Measurements from ENCODE around the gene POMP.
A peak's percentile ranks its signal among the peaks of the same experiment; 100 is the strongest.
"Not testable (repeated sequence)": the region's sequence is repeated elsewhere in the genome, so short reads cannot be mapped to it uniquely, and the experiment has no call there.

POMP gene

GRCh38 chr13:28637714-28638355 lies 21.1 kb upstream of the POMP start:
- no peak for DNase-seq (ENCODE audit: low read depth)

DNA sequence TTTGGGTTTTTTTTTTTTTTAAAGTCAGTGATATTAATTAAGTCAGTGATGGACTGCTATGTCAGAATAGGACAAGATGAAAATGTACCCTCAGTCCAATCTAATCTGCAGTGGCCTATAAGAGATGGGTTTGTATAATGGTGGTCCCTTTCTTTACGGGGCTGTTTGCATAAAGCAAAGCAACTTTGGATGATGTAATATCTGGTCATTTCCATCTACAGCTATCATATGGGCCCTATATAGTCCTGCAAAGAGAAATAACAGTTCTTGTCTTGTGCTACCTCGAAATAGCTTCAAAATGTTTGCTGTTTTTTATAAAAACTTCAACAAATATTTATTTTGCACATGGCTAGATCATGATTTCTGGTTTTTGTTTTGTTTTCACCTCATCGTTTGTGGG lies 20.2 kb upstream of the POMP start:
- no peak for DNase-seq (ENCODE audit: low read depth)

- DNase-seq (ENCODE audit: low read depth): no peak
These were observed 17.9 kb upstream of the POMP start for GRCh38 chr13:28640861-28641599.

DNA sequence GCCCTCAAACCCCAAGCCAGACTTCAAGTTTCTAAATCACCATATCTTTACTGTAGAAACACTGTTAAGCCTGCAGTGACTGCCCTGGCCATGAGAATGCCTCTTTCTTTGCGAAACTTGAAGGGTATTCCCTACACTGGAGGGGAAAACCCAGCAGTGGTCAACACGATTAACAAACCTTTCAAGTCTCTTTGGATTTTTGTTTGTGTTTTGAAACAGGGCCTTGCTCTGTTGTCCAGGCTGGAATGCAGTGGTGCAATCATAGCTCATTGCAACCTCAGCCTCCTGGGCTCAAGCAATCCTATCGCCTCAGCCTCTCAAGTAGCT lies 17.4 kb upstream of the POMP start:
- DNase-seq (ENCODE audit: low read depth): peak; percentile 35

DNA sequence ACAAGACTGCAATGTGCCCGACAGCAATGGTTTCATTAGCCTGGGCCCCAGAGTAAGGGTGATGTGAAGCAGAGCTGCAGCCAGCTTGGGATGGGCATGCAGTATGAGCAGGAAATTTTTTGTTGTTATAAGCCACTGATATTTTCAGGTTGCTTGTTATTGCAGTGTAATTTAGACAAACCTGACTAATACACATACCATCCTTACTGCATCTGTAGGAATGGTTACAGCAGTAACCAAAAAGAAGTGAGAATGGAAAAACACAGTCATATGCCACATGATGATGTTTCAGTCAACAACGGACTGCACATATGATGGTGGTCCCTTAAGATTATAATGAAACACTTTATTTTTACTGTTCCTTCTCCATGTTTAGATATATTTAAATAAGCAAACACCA lies 8.6 kb upstream of the POMP start:
- peak; percentile 49 for DNase-seq (ENCODE audit: low read depth)

DNA sequence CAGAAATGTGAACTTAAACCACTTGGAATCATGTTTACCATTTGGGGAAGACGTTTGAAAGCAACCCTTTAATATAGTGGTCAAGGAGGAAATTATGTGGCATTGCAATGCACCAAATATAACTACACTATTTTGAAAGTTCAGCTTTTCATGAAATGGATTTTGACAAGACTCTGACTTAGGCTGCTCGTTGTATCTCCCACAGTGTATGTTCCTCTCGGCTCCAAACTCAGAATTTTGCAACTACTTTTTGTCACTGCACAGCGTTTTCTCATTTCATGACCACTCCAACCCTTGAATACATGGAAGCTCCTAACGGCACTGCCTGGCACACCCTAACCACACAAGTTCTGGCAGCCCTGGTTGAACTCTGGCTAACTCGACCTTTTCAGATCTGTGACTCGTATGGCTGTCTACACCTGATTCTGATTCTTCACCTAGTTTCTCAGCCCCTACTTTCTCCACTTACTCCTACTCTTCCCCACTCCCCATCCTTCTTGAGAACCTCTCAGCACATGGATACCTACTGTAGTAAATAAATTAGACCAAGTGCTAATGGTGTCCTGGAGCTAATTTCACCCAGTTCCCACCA lies 7.0 kb upstream of the POMP start:
- no peak for DNase-seq (ENCODE audit: low read depth)

DNA sequence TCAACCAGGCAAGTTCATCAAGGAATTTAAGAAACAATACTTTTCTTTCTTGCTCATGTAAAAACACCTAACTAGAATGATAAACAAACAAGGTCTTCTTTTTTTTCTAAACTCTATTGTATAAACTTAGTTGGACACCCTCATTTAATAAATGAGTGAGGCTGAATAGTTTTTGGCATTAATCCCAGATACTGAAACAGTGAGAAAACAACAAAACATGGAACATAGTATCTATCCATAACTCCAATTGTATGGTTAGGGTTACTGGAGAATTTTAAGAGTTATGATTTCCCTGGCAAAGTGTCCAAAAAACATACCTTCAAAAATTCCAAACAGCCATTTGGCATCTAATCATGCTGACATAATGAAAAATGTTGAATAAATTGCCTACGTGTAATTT lies 5.8 kb upstream of the POMP start:
- no peak for DNase-seq (ENCODE audit: low read depth)

GRCh38 chr13:28654276-28654675 lies 4.7 kb upstream of the POMP start:
- peak; percentile 74 for DNase-seq (ENCODE audit: low read depth)

GRCh38 chr13:28655561-28655960 lies 3.4 kb upstream of the POMP start:
- DNase-seq (ENCODE audit: low read depth): peak; percentile 54

DNA sequence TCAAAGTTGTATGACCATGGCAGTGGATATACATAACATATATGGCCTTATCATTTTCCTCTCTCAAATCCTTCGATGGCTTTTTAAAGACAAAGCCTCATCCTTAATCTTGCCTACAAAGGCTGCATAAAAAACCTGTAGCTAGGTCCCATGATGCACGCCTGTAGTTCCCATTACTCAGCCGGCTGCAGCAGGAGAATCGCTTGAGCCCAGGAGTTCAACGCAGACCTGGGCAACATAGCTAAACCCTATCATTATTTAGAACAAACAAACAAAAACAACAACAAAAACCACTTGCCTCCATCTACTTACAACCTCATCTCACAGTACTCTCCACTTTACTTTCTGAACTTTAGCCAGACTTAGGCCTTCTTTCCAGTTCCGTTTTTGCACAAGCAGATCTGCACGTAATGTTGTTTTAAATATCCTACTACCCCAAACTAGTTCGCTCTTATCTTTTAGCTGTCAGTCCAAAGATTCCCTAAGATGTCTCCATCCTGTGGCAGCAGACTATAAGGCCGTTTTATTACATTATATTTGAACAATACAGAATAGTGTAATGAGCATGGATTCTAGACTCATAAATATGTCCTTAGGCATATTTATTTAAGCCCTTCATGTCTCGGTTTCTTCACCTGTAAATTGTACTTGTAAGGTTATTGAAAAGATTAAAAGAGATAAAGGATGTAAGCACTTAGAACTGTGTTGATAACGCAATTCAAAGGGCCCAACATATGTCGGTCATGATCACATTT lies 969 bp upstream of the POMP start:
- no peak for DNase-seq (ENCODE audit: low read depth)

GRCh38 chr13:28658539-28658795 lies 463 bp upstream of the POMP start:
- no peak for DNase-seq (ENCODE audit: low read depth)

DNA sequence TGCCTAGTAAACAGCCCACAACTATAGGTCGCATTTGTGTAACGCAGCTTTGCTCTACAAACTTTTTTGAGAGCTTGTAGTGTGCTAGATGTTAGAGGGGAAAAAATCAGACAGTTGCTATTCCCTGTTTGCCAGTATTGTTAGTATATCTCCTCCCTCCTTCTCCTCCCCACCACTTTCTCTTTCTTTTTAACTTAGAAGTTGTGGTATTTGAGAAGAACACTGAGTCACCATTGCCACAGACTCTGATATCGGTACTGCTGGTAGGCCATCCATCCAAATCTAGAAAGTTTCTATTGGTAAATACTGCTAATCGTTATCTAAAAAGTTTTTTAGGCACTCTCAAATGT lies 666 bp downstream of the POMP start:
- peak; percentile 43 for DNase-seq (ENCODE audit: low read depth)

GRCh38 chr13:28666897-28667488 lies 8.1 kb downstream of the POMP start:
- DNase-seq (ENCODE audit: low read depth): no peak

DNA sequence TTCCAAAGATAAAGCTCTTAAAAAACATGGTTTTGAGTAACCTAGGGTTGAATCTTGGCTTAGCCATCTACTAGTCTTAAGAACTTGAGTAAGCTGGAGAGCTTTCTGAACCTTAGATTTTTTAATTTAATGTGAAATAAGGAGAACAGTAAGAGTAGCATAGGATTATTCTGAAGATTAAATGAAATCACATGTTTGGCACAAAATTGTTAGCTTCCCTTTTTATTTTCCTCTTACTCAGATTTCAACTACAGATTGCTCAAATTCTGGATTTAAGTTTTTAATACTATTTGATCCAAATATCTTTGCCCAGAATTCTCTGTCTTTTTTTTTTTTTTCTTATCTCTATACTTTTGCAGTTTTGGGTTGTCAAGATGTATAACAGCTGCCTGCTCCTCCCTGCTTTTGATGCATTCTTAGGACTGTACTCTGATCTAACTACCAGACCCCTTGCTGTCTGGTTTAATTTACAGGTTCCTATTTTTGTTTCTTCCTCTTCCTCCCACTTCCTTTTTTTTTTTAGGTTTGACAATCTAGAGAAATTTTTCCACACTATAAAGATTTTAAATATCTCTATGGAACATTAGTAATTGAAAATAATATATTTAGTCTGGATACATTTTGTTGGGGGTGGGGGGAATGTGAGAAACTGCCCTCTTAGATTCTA lies 12.3 kb downstream of the POMP start:
- DNase-seq (ENCODE audit: low read depth): peak; percentile 25

DNA sequence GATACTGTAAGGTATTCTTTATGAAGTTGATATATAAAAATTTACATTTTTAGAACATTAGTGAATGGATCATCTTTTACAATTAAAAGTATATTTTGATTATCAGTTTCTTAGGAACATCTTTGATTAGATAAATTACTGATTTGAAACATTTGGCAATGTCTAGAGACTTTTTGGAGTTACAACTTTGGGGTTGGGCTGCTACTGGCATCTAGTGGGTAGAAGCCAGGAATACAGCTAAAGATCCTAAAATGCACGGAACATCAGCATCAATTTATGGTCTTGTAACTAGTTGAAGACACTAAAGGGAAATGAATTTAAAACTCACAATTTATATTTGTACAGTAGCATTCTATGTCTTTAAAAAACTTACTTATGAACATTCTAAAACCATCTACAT lies 19.9 kb downstream of the POMP start:
- DNase-seq (ENCODE audit: low read depth): no peak

GRCh38 chr13:28679628-28680027 lies 20.7 kb downstream of the POMP start:
- no peak for DNase-seq (ENCODE audit: low read depth)

- DNase-seq (ENCODE audit: low read depth): no peak
These were observed 21.6 kb downstream of the POMP start for GRCh38 chr13:28680541-28680940.

- not testable (repeated sequence) for DNase-seq (ENCODE audit: low read depth)
These were observed 24.2 kb downstream of the POMP start for GRCh38 chr13:28683169-28683568.

- no peak for DNase-seq (ENCODE audit: low read depth)
These were observed 25.3 kb downstream of the POMP start for GRCh38 chr13:28684257-28684656.

DNA sequence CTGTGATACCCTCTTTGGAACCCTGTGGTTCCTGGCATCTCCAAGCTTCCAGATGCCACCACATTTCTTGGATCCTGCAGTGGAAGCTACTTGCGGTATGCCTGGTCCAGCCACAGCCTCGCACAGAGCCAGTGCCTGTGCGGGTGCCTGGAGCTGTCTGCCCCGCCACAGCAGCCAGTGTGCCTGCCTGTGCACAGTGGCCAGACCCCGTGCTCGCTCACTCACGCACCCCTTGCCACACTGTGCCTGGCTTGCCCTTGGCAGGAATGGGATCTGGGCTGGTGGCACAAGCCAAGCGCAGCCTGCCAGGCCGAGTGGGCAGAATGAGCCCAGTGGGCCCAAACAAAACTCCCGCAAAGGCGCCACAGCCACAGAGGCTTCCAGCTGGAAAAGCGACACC lies 26.2 kb downstream of the POMP start:
- DNase-seq (ENCODE audit: low read depth): no peak

GRCh38 chr13:28685892-28686291 lies 27.0 kb downstream of the POMP start:
- DNase-seq (ENCODE audit: low read depth): no peak

All from fibroblast of gingiva (primary cell).